Activated naive CD8-positive, alpha-beta T cell treated with anti-CD3 and anti-CD28 coated beads for 36 hours (primary cell): Measurements from ENCODE around the gene RSPO4. TPM values are rescaled to one million over a fixed set of nuclear protein-coding genes. Genes with fewer than 3 reads are reported as not detected.
A peak's percentile ranks its signal among the peaks of the same experiment; 100 is the strongest.

Experiments
- DNase-seq: peaks from one replicate; pipeline ENCODE4 v3.0.0; 2021
- H3K27ac Mint-ChIP-seq: one replicate; pipeline ENCODE4 v1.8.0; 2022; ENCODE audit warnings: mild to moderate bottlenecking, moderate library complexity, mixed read lengths
- H3K27me3 Mint-ChIP-seq: one replicate; pipeline ENCODE4 v1.8.0; 2022; ENCODE audit warnings: mild to moderate bottlenecking, mixed read lengths
- H3K36me3 Mint-ChIP-seq: one replicate; pipeline ENCODE4 v1.8.0; 2021; ENCODE audit warnings: mild to moderate bottlenecking, mixed read lengths
- H3K4me1 Mint-ChIP-seq: one replicate; pipeline ENCODE4 v1.8.0; 2021; ENCODE audit warnings: mixed read lengths
- H3K4me3 Mint-ChIP-seq: one replicate; pipeline ENCODE4 v1.8.0; 2022; ENCODE audit warnings: mild to moderate bottlenecking, moderate library complexity, mixed read lengths
- H3K9me3 Mint-ChIP-seq: one replicate; pipeline ENCODE4 v1.8.0; 2022; ENCODE audit warnings: mixed read lengths
- total RNA-seq, 2 experiments: library from RNA; stranded (reverse); gene quantifications; one replicate each; pipeline ENCODE4 v1.2.3, GENCODE V29; 2021

The RSPO4 gene
- total RNA-seq, 2 experiments from 2014 or later: not detected

DNA sequence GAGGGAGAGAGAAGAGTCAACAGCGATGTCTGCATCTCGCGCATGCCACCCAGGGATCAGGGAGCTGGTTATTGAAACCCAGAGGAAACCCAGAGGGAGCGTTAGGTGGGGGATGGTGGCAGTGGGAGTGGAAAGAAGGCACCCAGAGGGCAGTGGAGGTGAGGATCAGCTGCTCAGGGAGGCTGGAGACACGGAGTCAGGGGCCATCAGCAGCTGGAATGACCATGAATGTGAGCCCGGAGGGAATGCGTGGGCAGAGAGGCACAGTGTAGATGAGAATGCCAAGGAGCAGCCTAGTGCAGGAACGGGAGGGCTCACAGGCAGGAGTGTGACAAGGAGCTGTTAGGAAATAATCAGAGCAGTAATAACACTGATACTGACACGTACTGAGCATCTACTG lies 36.2 kb downstream of the RSPO4 start:
- H3K9me3 Mint-ChIP-seq: no peaks in the 10 kb centered on the region
- H3K4me1 Mint-ChIP-seq: no peaks in the 10 kb centered on the region
- no peak for DNase-seq
- peaks cover 7% of the 10 kb centered on the region for H3K27me3 Mint-ChIP-seq
- no peak overlapping the region for H3K4me3 Mint-ChIP-seq
- H3K36me3 Mint-ChIP-seq: no peaks in the 10 kb centered on the region
- no peak overlapping the region for H3K27ac Mint-ChIP-seq

DNA sequence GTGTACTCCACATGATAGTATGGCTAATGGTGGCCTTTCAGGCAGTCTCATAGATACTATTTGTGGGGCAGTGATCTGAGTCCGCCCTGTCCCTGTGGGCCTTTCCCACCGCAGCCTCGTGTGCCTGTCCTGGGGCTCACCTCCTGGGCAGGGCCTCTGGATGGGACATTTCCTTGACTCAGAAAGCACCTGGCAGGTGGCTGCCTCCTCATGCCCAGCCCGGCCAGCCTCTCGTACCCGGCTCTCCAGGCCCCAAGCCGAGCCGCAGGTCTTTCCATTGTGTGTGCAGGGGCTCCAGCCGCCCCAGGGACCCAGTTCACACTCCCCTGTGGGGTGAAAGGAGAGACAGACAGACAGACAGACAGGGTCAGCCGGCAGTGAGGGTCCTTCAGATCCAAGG lies 38.3 kb downstream of the RSPO4 start:
- Mint-ChIP-seq H3K36me3 (no peaks in the 10 kb centered on the region), H3K4me3 (no peak overlapping the region), H3K27ac (no peak overlapping the region), H3K4me1 (no peaks in the 10 kb centered on the region), H3K27me3 (peaks cover 13% of the 10 kb centered on the region), H3K9me3 (no peaks in the 10 kb centered on the region)
- DNase-seq: no peak

DNA sequence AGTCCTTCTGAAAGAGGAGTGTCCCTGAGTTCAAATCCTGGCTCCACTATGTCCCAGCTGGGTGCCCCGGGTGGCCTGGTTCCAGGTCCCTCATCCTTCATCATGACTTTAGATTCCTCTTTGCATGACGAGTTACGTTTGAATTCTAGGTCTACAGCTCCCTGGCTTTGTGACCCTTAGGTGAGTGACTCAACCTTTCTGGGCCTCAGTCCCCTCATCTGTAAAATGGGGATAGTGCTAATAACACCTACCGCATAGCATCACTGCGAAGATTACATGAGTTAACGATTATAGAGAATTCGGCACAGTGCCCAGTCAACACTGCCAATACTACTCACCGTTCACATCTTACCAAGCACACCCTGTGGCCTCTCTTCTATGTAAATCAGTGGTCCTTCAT lies 39.4 kb downstream of the RSPO4 start:
- no peaks in the 10 kb centered on the region for H3K36me3 Mint-ChIP-seq

DNA sequence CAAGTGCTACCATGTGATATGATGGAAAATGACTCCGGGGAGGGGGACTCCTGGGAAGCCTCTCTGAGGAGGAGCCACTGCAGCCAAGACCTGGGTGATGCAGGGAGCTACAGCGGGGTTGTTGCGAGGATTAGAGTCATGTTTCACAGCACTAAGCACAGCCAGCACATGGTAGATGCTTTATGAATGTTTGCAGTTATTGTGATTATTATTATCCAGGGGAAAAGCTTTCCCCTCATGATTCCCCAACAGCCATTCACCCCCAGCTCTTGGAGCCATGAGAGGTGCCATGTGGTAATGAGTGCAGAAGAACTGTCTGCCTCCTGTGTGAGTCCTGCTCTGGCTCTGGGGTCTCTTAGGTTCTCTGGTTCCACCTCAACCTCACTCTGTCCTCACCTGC lies 39.9 kb downstream of the RSPO4 start:
- Mint-ChIP-seq H3K9me3 (no peaks in the 10 kb centered on the region), H3K4me1 (no peaks in the 10 kb centered on the region), H3K4me3 (no peak overlapping the region), H3K36me3 (no peaks in the 10 kb centered on the region), H3K27me3 (peaks cover 16% of the 10 kb centered on the region), H3K27ac (no peak overlapping the region)
- no peak for DNase-seq

More for the DNA sequence above, 39.4 kb downstream of the RSPO4 start:
- H3K9me3 Mint-ChIP-seq: no peaks in the 10 kb centered on the region
- H3K4me1 Mint-ChIP-seq: no peaks in the 10 kb centered on the region
- no peak for DNase-seq
- no peak overlapping the region for H3K27ac Mint-ChIP-seq
- H3K4me3 Mint-ChIP-seq: no peak overlapping the region
- H3K27me3 Mint-ChIP-seq: peaks cover 13% of the 10 kb centered on the region

DNA sequence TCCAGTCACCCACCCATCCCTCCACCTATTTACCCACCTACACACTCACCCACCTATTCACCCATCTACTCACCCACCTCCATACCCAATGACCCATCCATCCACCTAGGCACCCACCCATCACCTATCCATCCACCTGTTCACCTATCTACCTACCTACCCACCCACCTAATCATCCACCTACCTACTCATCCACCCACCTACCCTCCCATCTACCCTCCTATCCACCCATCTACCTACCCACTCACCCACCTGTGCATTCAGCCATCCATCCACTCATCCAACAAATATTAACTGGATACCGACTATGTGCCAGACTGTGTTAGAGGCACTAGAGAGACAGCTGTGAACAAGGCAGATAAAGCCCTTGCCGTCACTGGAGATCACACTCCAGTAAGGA lies 40.3 kb downstream of the RSPO4 start:
- no peak overlapping the region for H3K27ac Mint-ChIP-seq
- no peaks in the 10 kb centered on the region for H3K4me1 Mint-ChIP-seq
- no peak overlapping the region for H3K4me3 Mint-ChIP-seq
- H3K9me3 Mint-ChIP-seq: no peaks in the 10 kb centered on the region
- H3K27me3 Mint-ChIP-seq: peaks cover 16% of the 10 kb centered on the region
- no peaks in the 10 kb centered on the region for H3K36me3 Mint-ChIP-seq
- no peak for DNase-seq

DNA sequence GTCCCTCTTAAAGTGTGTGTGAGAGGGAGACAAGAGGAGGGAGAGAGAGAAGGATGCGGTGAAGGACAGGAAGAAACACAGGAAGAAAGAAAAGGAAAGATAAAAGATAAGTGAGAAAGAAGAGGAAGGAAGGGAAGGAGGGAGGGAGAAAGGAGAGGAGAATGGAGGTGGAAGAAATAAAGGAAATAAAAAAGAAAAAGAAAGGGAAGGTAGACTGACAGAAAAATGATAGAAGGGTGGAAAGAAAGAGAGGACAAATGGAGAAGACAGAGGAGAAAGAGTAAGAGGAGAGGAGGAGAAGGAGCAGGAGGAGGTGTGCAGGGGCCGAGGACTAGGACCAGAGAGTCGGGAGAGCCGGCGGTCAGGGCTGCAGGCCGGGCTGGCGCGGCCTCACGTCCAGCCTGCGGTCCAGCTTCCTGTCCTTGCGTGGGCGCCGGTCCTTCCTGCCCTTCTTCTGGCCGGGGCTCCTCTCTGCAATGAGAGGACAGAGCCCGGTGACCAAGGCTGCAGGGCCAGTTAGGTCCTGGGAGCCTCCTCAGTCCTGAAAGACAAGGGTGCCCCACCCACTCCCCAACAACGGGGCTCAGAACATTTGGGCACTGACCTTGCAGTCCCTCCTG lies 42.0 kb downstream of the RSPO4 start:
- no peak for DNase-seq
- no peaks in the 10 kb centered on the region for H3K36me3 Mint-ChIP-seq
- no peak overlapping the region for H3K4me3 Mint-ChIP-seq
- H3K27ac Mint-ChIP-seq: no peak overlapping the region
- H3K4me1 Mint-ChIP-seq: peaks cover 5% of the 10 kb centered on the region
- peaks cover 32% of the 10 kb centered on the region for H3K27me3 Mint-ChIP-seq
- no peaks in the 10 kb centered on the region for H3K9me3 Mint-ChIP-seq

DNA sequence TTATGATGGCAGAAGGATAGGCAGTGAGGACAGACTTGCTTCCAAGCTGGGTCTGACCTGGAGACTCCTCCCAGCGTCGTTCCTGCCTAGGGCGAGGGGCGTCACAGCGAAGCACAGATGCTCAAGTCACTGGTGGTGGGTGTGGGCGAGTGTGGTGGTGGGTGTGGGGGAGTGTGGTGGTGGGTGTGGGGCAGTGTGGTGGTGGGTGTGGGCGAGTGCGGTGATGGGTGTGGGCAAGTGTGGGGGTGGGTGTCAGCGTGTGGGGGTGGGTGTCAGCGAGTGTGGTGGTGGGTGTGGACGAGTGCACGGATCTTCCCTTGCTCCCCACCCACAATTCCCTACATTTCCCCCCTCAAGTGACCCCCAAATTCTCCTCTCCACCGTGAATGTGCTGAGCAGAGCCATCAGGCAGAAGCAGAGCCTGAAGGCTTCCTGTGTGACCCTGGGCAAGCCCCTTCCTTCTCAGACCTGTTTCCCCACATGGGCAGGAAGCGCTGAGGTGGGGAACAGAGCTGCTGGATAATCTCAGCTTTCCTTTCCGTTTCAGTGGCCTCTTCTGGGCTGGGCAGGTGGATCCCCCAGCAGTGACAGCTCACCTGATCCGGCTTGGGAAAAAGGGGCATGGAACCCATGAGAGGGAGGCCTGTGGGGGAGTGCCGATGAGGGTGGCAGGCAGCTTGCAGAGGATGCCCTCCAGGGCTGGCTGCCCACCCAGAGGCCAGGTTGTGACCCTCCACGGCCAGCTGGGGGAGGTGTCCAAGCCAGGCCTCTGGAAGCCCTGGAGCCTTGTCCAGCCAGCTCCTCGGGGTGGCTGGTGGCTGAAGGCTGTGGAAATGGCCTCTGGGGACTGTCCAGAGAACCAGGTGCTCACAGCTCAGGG lies 42.9 kb downstream of the RSPO4 start:
- Mint-ChIP-seq H3K4me3 (no peak overlapping the region), H3K9me3 (no peaks in the 10 kb centered on the region), H3K36me3 (no peaks in the 10 kb centered on the region), H3K27me3 (peaks cover 42% of the 10 kb centered on the region), H3K27ac (no peak overlapping the region), H3K4me1 (peaks cover 5% of the 10 kb centered on the region)
- no peak for DNase-seq

DNA sequence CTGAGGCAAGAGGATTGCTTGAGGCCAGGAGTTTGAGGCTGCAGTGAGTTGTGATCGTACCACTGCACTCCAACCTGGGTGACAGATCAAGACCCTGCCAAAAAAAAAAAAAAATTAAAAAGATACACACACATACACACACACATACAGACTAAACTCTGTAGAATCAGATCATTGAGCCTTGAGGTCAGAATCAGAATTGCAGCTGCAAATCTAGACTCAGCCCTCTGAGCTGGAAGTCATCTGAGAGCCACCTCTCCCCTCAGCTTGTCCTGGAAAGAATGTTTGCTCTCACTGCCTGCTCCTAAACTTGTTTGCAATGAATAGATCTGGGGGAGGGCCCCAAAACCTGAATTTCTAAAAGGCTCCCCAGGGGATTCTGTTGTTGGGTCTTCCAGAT lies 44.6 kb downstream of the RSPO4 start:
- H3K27ac Mint-ChIP-seq: no peak overlapping the region
- peaks cover 5% of the 10 kb centered on the region for H3K4me1 Mint-ChIP-seq
- H3K9me3 Mint-ChIP-seq: no peaks in the 10 kb centered on the region

DNA sequence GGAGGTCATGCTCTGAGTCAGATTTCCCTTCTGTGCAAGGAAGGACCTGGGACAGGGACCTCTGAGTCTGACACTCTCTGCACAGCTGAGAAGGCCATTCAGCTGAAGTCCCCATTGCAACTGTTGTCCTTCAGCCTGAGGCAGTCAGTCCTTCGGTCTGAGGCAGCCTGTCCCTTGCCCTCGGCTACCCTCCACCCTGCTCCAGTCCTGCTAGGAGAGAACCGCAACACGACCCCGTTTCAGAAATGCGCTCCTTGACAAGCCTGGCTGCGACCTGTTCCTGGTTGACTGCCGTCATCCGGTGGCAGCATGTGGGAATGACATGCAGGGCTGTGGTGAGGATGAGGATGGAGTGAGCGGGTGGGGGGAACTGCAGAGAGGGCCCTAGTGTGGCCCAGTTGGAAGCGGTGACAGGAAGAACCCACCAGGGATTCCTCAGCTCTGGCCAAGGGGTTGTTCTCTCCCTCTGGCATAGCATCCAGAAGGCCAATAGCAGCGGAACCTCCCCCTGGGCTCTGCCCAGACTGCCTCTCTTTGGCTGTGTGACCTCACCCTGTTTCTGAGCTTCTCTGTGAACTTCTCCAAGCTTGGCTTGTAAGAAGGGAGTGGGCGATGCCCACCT lies 45.7 kb downstream of the RSPO4 start:
- peak; percentile 71 for DNase-seq
- peaks cover 46% of the 10 kb centered on the region for H3K27me3 Mint-ChIP-seq
- H3K4me3 Mint-ChIP-seq: no peak overlapping the region
- H3K36me3 Mint-ChIP-seq: no peaks in the 10 kb centered on the region
- H3K4me1 Mint-ChIP-seq: peaks cover 5% of the 10 kb centered on the region
- no peak overlapping the region for H3K27ac Mint-ChIP-seq
- no peaks in the 10 kb centered on the region for H3K9me3 Mint-ChIP-seq

More for the DNA sequence above, 44.6 kb downstream of the RSPO4 start:
- no peak for DNase-seq
- peaks cover 46% of the 10 kb centered on the region for H3K27me3 Mint-ChIP-seq
- H3K36me3 Mint-ChIP-seq: no peaks in the 10 kb centered on the region
- no peak overlapping the region for H3K4me3 Mint-ChIP-seq

DNA sequence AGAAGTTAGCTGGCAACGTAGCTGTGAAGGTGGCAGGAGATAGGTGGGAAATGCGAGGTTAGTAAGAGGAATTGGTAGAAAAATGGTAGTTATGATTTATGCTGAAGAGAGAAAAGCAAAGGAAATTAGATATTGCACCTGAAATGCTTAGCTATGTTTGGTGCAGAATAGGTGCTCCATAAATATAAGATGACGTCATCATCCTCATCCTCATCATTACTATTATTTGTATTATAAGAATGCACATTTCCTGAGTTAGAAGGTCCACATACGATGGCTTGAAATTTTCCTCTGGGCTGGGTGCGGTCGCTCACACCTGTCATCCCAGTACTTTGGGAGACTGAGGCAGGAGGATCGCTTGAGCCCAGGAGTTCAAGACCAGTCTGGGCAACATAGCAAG lies 46.5 kb downstream of the RSPO4 start:
- peaks cover 5% of the 10 kb centered on the region for H3K4me1 Mint-ChIP-seq
- DNase-seq: no peak
- H3K27me3 Mint-ChIP-seq: peaks cover 46% of the 10 kb centered on the region
- H3K9me3 Mint-ChIP-seq: no peaks in the 10 kb centered on the region
- H3K27ac Mint-ChIP-seq: no peak overlapping the region
- H3K36me3 Mint-ChIP-seq: no peaks in the 10 kb centered on the region
- no peak overlapping the region for H3K4me3 Mint-ChIP-seq

DNA sequence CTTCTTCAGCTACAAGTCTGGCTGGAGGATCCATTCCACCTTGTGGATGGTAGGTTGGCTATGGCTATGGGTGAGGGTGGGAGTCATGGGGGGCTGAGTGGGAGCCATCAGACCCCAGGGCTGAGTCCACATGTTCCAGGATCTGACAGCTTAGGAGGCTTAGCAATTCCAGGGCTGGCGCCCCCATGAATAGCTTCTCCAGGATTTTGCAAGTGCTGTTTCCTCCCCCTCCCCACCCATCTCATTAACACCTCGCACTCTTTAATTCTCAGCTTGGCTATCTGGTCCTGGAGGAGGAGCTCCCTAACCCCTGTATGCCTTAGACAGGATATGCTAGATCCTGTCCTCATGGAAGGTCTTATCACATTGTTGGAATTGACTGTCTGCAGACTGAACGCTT lies 47.0 kb downstream of the RSPO4 start:
- DNase-seq: no peak
- Mint-ChIP-seq H3K9me3 (no peaks in the 10 kb centered on the region), H3K4me1 (peaks cover 5% of the 10 kb centered on the region), H3K27me3 (peaks cover 45% of the 10 kb centered on the region), H3K4me3 (no peak overlapping the region), H3K36me3 (no peaks in the 10 kb centered on the region), H3K27ac (no peak overlapping the region)

DNA sequence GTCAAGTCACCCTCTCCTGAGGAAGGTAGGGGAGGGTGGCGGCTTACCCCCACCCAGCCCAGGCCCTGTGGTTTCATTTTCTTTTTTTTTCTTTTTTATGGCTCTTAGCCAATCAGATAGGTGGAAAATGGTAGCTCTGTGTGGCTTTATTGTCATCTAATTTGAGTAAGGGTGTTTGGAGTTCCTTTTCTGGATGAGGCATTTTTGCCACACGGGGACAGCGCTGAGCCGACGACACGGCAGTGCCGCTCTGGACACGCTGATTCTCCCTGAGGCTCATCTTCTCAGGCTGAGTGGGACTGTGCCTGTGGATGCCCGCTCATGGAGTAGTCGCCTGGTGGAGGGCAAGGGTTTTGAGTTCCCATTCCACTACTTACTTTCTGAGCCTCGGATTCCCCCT lies 48.4 kb downstream of the RSPO4 start:
- Mint-ChIP-seq H3K9me3 (no peaks in the 10 kb centered on the region), H3K36me3 (no peaks in the 10 kb centered on the region), H3K27me3 (peaks cover 47% of the 10 kb centered on the region), H3K27ac (no peak overlapping the region), H3K4me3 (no peak overlapping the region), H3K4me1 (peaks cover 5% of the 10 kb centered on the region)
- DNase-seq: no peak

DNA sequence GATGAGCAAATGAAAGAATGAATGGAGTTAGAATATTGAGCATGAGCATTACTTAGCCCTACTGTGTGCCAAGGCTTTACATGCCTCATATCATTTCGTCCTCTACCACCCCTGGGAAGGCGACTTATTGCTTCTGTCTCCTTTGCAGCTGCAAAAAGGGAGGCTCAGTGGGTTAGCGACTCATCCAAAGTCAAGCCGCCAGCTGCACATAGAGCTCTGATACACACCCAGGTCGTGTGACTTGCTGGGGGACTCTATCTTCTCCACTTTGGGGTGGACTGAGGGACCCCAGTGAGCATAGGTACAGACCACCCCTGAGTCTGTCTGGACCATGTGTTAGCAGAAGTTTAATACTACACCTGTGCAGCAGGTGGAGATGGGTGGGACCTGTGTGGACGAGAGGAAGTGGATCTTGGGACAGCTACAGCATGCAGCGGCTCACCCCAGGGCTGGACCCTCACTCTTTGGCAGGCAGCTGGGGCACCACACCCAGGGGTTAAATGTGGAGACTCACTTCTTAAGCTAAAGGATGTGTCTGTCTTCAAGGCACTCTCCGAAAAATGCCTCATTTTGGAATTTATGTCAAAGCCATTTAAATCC lies 49.8 kb downstream of the RSPO4 start:
- Mint-ChIP-seq H3K27ac (no peak overlapping the region), H3K4me1 (peaks cover 5% of the 10 kb centered on the region), H3K9me3 (no peaks in the 10 kb centered on the region), H3K36me3 (no peaks in the 10 kb centered on the region), H3K27me3 (peaks cover 48% of the 10 kb centered on the region), H3K4me3 (no peak overlapping the region)
- no peak for DNase-seq

DNA sequence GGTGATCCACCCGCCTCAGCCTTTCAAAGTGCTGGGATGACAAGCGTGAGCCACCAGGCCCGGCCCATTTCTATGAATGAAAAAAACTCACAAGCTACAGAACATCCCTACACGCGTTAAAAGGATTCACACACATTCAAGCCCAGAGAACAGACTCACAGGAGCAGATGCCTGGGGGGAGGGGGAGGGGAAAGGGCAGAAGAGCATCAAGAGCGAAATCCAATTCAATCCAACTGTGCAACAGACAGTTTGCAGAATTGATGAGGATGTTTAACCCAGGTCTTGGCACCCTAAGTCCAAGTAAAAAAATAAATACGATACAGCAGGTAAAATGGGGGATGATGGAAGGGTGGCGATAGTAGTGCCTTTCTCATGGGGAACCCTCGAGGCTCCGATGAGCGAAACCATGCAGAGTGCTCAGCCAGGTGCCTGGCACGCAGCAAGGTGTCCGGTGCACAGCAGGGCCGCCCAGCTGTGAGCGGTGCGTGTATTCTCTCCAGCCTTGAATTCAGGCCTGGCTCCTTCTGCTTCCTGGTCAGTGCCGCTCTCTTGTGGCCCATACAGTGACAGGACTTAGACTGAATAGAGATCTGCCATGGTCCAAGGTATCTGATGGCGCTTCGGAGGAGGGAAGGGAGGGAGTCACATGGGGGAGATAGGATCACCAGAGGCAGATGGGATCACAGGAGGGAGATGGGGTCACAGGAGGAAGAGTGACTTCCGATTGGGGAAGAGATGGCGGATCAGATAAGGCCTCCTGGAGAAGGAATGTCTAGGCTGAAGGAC lies 50.5 kb downstream of the RSPO4 start:
- H3K9me3 Mint-ChIP-seq: no peaks in the 10 kb centered on the region
- H3K27ac Mint-ChIP-seq: no peak overlapping the region
- no peaks in the 10 kb centered on the region for H3K36me3 Mint-ChIP-seq
- DNase-seq: no peak
- H3K27me3 Mint-ChIP-seq: peaks cover 46% of the 10 kb centered on the region
- H3K4me3 Mint-ChIP-seq: no peak overlapping the region
- H3K4me1 Mint-ChIP-seq: peaks cover 5% of the 10 kb centered on the region

DNA sequence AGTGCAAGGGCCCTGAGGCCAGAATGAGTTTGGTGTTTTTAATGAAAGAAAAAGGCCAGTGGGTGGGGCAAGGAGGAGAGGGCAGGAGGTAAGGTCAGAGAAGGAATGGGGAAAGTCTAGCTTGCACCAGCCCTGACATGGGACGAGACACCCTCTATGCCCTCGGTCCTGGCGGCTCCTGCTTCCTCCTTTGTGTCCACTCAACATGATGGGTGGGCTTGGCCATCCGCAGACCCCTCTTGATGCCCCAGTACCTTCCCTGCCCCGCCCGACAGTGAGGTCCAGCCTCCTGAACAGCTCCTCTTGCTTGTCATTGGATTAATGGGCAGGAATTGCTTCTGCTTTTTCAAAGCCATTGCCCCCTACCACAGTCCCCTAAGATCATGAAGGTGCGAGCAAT lies 52.4 kb downstream of the RSPO4 start:
- Mint-ChIP-seq H3K36me3 (no peaks in the 10 kb centered on the region), H3K9me3 (no peaks in the 10 kb centered on the region), H3K4me3 (no peak overlapping the region), H3K27ac (no peak overlapping the region), H3K27me3 (peaks cover 28% of the 10 kb centered on the region), H3K4me1 (no peaks in the 10 kb centered on the region)
- no peak for DNase-seq
